ENCODE results near the gene VAV2. TPM values are rescaled to one million over a fixed set of nuclear protein-coding genes. Genes with fewer than 3 reads are reported as not detected.

Gene VAV2
- total and polyA plus RNA-seq, 2 of the 4 experiments (the other 2 are of a cell fraction): 10.8 to 13.4 TPM

DNA sequence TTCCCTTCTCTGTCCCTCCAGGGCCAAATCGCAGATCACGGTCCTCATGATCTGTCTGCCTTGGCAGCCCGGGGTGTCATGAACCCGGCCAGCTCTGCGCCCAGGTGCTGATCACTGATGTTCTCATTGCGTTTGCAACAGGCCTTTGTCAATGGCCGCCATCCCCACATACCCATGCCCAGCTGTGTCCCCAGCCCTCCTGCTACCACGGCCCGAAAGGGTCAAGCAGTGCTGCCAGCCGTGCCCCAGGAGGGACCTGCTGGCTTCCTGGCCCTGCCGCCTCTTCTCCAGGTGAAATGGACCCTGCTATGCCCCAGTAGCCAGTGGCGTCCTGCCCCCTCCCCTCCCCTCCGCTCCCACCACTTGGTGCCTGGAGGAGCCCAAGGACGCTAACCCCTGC, 12.8 kb upstream of the VAV2 start:
- BruUV-seq (replicated peaks): no TSS peak
- Histone ChIP-seq H3K23ac (ENCODE audit: low read depth, low read length) (no peak overlapping the region), H3K14ac (replicated peaks; ENCODE audit: low read depth, low read length) (no peak overlapping the region), H4K8ac (ENCODE audit: low read depth in 2 of 2, low read length in 2 of 2) (no peak overlapping the region), H3K27ac (ENCODE audit: insufficient read depth, low read length) (no peak overlapping the region), H2BK120ac (ENCODE audit: low read depth, low read length) (no peak overlapping the region), H2BK5ac (ENCODE audit: low read depth, low read length, poor library complexity, severe bottlenecking) (no peak overlapping the region), H3K9ac (ENCODE audit: low read depth, low read length) (no peak overlapping the region), H3K4ac (ENCODE audit: low read depth, low read length) (no peak overlapping the region), H2BK20ac (ENCODE audit: low read depth, low read length) (no peak overlapping the region), H2AK9ac (replicated peaks; ENCODE audit: low read depth, low read length, poor library complexity) (no peak overlapping the region), H2AFZ (replicated peaks; ENCODE audit: low read length, poor library complexity) (no peak overlapping the region), H3K27me3 (ENCODE audit: control insufficient read depth, insufficient read depth, low read length) (peaks cover 6% of the 10 kb centered on the region; the same call in 1 of the 2 replicates), H3K4me2 (ENCODE audit: low read depth, low read length) (no peak overlapping the region), H3K4me3 (ENCODE audit: insufficient read depth, low read depth, low read length) (no peak overlapping the region), H4K91ac (ENCODE audit: insufficient read depth, low read depth, low read length) (no peak overlapping the region), H3K18ac (ENCODE audit: low read depth, low read length) (no peak overlapping the region), H4K20me1 (ENCODE audit: insufficient read depth, low read length) (no peaks in the 10 kb centered on the region), H3K79me1 (ENCODE audit: low read depth in 1 of 2, low read length in 2 of 2) (no peaks in the 10 kb centered on the region), H3K56ac (ENCODE audit: extremely low read depth, insufficient read depth, low read length) (no peak overlapping the region), H4K5ac (ENCODE audit: low read depth, low read length) (no peak overlapping the region), H2AK5ac (ENCODE audit: low read depth, low read length) (no peak overlapping the region), H3K9me1 (ENCODE audit: insufficient read depth, low read length) (peaks cover 2% of the 10 kb centered on the region; the same call in 1 of the 2 replicates), H2BK15ac (ENCODE audit: low read depth, low read length) (no peak overlapping the region), H3K36me3 (ENCODE audit: control insufficient read depth, insufficient read depth, low read length) (no peaks in the 10 kb centered on the region), H3K9me3 (ENCODE audit: control insufficient read depth, insufficient read depth, low read length) (no peaks in the 10 kb centered on the region), H3K4me1 (ENCODE audit: control insufficient read depth, insufficient read depth, low read length) (no peaks in the 10 kb centered on the region; the same call in 1 of the 2 replicates)
- intact Hi-C loops (cut with micrococcal nuclease) (no loop called here), dilution Hi-C loops (cut with HindIII; ENCODE audit: low sequenced_read_pairs, unreplicated experiment) (loop anchor here (25.0 kb wide), 1 partner anchor 218 kb away; no protein-coding TSS in a partner anchor), in situ Hi-C loops (cut with MboI; ENCODE audit: low sequenced_read_pairs) (no loop called here)
- CTCF ChIA-PET: no interaction called here
- no peak for TF ChIP-seq CHD1 (IDR thresholded peaks at IDR 0.05; ENCODE audit: low read depth, low read length)
- TF ChIP-seq RAD21 (IDR thresholded peaks at IDR 0.05; ENCODE audit: low read length): no peak
- no peak for TF ChIP-seq MAFK (IDR thresholded peaks at IDR 0.05; ENCODE audit: low read depth, low read length)
- TF ChIP-seq NFE2L2 (IDR thresholded peaks at IDR 0.05; ENCODE audit: low read depth, low read length): no peak
- TF ChIP-seq MXI1 (IDR thresholded peaks at IDR 0.05; ENCODE audit: borderline replicate concordance, low read depth, low read length): no peak
- no peak for TF ChIP-seq POLR2A (IDR thresholded peaks at IDR 0.05; ENCODE audit: low read depth, low read length)
- TF ChIP-seq, protein P1, sequence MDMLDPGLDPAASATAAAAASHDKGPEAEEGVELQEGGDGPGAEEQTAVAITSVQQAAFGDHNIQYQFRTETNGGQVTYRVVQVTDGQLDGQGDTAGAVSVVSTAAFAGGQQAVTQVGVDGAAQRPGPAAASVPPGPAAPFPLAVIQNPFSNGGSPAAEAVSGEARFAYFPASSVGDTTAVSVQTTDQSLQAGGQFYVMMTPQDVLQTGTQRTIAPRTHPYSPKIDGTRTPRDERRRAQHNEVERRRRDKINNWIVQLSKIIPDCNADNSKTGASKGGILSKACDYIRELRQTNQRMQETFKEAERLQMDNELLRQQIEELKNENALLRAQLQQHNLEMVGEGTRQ (IDR thresholded peaks at IDR 0.05; ENCODE audit: low read depth, low read length): no peak
- TF ChIP-seq MAZ (IDR thresholded peaks at IDR 0.05; ENCODE audit: borderline replicate concordance, low read depth, low read length): no peak
- DNase-seq: no peak
- no CpG with 5 or more reads among the region's 14 CpGs for WGBS, 2 experiments (ENCODE audit: extremely low coverage in 2 of 2, insufficient read length in 1 of 2)
- no peak for ATAC-seq (ENCODE audit: low read depth)
- POLR2A ChIA-PET (ENCODE audit: unreplicated experiment): no interaction called here
